Endothelial cell of umbilical vein (primary cell): ENCODE results near the gene SNX30. TPM values are rescaled to one million over a fixed set of nuclear protein-coding genes. Genes with fewer than 3 reads are reported as not detected.
A peak's percentile ranks its signal among the peaks of the same experiment; 100 is the strongest.

Source experiments
- Bru-seq: library from RNA; stranded (reverse); fragments of 400-500 nt; gene quantifications from one replicate; lab custom pipeline; 2021; lab: Mats Ljungman, UMichigan
- BruChase-seq, 2 experiments: library from RNA; stranded (reverse); fragments of 400-500 nt; gene quantifications; one replicate each; lab custom pipeline; 2021; lab: Mats Ljungman, UMichigan
- BruUV-seq: library from RNA; stranded (reverse); fragments of 400-500 nt; replicated peaks from 2 replicates; lab custom pipeline; 2021; lab: Mats Ljungman, UMichigan
- CTCF ChIA-PET: fragments of 300-600, 350-600 bp; sonication (Branson Sonifier 250); formaldehyde crosslinking; loops from one replicate; lab custom pipeline; 2021; ENCODE audit warnings: antibody characterized with exemption, inconsistent platforms; lab: Charles Lee
- POLR2A ChIA-PET: fragments of 300-600, 350-600 bp; sonication (Branson Sonifier 250); formaldehyde crosslinking; loops from one replicate; lab custom pipeline; 2021; ENCODE audit warnings: antibody characterized with exemption, inconsistent platforms; lab: Charles Lee
- DNase-seq: peaks from one replicate; pipeline ENCODE4 v3.0.0-alpha.2; 2011; ENCODE audit warnings: low read depth, low spot score
- FAIRE-seq: peaks from 2 replicates; lab custom pipeline; 2011; peaks lifted over from hg19 to GRCh38; lab: Jason Lieb, UNC
- H2AFZ ChIP-seq: 2 replicates; pipeline ENCODE4 v1.6.0; 2012; ENCODE audit warnings: low read depth, low read length, control low read depth, inconsistent platforms
- H3K27ac ChIP-seq: 2 replicates; pipeline ENCODE4 v1.5.1; 2011; ENCODE audit warnings: low read depth, mild to moderate bottlenecking, control low read depth, low read length, moderate library complexity; ENCODE audit not compliant: insufficient read depth
- H3K27me3 ChIP-seq, 2 experiments: 2 replicates each; pipeline versions ENCODE4 v1.6.0 to v1.6.1; 2011; ENCODE audit warnings: low read length in 2 of 2, mixed read lengths in 1 of 2; ENCODE audit not compliant: control insufficient read depth in 2 of 2, insufficient read depth in 2 of 2
- H3K36me3 ChIP-seq, 2 experiments: 2 replicates in 1 of 2; 3 replicates in 1 of 2; pipeline ENCODE4 v1.5.1; 2011; ENCODE audit warnings: low read length in 2 of 2, mild to moderate bottlenecking in 1 of 2, moderate library complexity in 1 of 2; ENCODE audit not compliant: control insufficient read depth in 2 of 2, insufficient read depth in 2 of 2; ENCODE audit errors: extremely low read depth in 1 of 2
- H3K4me1 ChIP-seq: 3 replicates; pipeline ENCODE4 v1.5.1; 2011; ENCODE audit warnings: mild to moderate bottlenecking, low read length; ENCODE audit not compliant: control insufficient read depth, insufficient read depth; ENCODE audit errors: extremely low read depth
- H3K4me2 ChIP-seq: 2 replicates; pipeline ENCODE4 v1.6.1; 2011; ENCODE audit warnings: low read length, control low read depth, mixed read lengths; ENCODE audit not compliant: insufficient read depth
- H3K4me3 ChIP-seq, 3 experiments: fragments of 200-600 bp in 1 of 3; sonication (generic), shearing (Covaris generic) in 1 of 3; replicated peaks in 1 of 3; 2 replicates each; pipeline ENCODE4 v1.5.1; 2011 to 2016; ENCODE audit warnings: control low read depth in 3 of 3, low read length in 3 of 3, mild to moderate bottlenecking in 2 of 3, inconsistent platforms in 1 of 3, low read depth in 1 of 3, moderate library complexity in 1 of 3; ENCODE audit not compliant: insufficient read depth in 1 of 3
- H3K79me2 ChIP-seq: 2 replicates; pipeline ENCODE4 v1.6.0; 2012; ENCODE audit warnings: low read length, inconsistent platforms; ENCODE audit not compliant: control insufficient read depth, insufficient read depth
- H3K9ac ChIP-seq: replicated peaks from 2 replicates; pipeline ENCODE3; 2011; ENCODE audit warnings: low read length, control low read depth; ENCODE audit not compliant: insufficient read depth; ENCODE audit errors: extremely low read depth
- H3K9me1 ChIP-seq: replicated peaks from 3 replicates; pipeline ENCODE4 v1.6.0; 2011; ENCODE audit warnings: mild to moderate bottlenecking, low read length; ENCODE audit not compliant: control insufficient read depth, insufficient read depth; ENCODE audit errors: extremely low read depth
- H3K9me3 ChIP-seq: replicated peaks from 2 replicates; pipeline ENCODE4 v1.5.1; 2012; ENCODE audit warnings: low read length, inconsistent platforms; ENCODE audit not compliant: control insufficient read depth, insufficient read depth
- H4K20me1 ChIP-seq: replicated peaks from 2 replicates; pipeline ENCODE3; 2011; ENCODE audit warnings: mild to moderate bottlenecking, low read length; ENCODE audit not compliant: control insufficient read depth, insufficient read depth; ENCODE audit errors: extremely low read depth
- CTCF ChIP-seq, 2 donors: IDR thresholded peaks; 1 replicate in 1 of 2; 2 replicates in 1 of 2; pipeline ENCODE4 v1.5.1; 2011; ENCODE audit warnings: low read length in 2 of 2, mild to moderate bottlenecking in 2 of 2, moderate library complexity in 2 of 2, control low read depth in 1 of 2, inconsistent platforms in 1 of 2, low read depth in 1 of 2; ENCODE audit not compliant: insufficient read depth in 1 of 2; ENCODE audit errors: extremely low read depth in 1 of 2
- GATA2 ChIP-seq: IDR thresholded peaks from 2 replicates; pipeline ENCODE4 v1.7.0; 2011; ENCODE audit warnings: low read depth, mild to moderate bottlenecking, moderate library complexity, mixed read lengths, low read length; ENCODE audit not compliant: insufficient read length, insufficient read depth
- JUN ChIP-seq: IDR thresholded peaks from 2 replicates; pipeline ENCODE4 v1.6.1; 2011; ENCODE audit warnings: borderline replicate concordance, low read depth; ENCODE audit not compliant: insufficient read length, insufficient read depth
- MAX ChIP-seq: IDR thresholded peaks from 2 replicates; pipeline ENCODE4 v1.6.1; 2011; ENCODE audit not compliant: insufficient read depth, insufficient read length
- MYC ChIP-seq: IDR thresholded peaks from one replicate; pipeline ENCODE4 v1.6.1; 2011; ENCODE audit warnings: mild to moderate bottlenecking, low read depth, low read length
- POLR2A ChIP-seq: IDR thresholded peaks from 2 replicates; pipeline ENCODE4 v1.6.1; 2012; ENCODE audit warnings: low read depth, mild to moderate bottlenecking, control low read depth, low read length
- POLR2AphosphoS5 ChIP-seq: IDR thresholded peaks from 2 replicates; pipeline ENCODE4 v1.6.1; 2012; ENCODE audit warnings: low read depth, mild to moderate bottlenecking, control low read depth, low read length, moderate library complexity; ENCODE audit not compliant: insufficient read depth
- dilution Hi-C: fragments of 300-500 bp; cut with MboI; formaldehyde crosslinking; loops from one replicate; pipeline ENCODE4 v1.15.0; 2019; ENCODE audit warnings: low sequenced_read_pairs; ENCODE audit not compliant: extremely low pct_ligation_motif_present
- intact Hi-C: fragments of 100-400 bp; cut with micrococcal nuclease; formaldehyde crosslinking; loops from one replicate; pipeline ENCODE4 v1.10.0; 2022
- long read RNA-seq: library from polyadenylated mRNA; stranded (forward); transcript quantifications from one replicate; pipeline ENCODE4 v2.0.0, GENCODE V29; 2021
- polyA minus RNA-seq, 3 experiments: library from RNA; depleted of rRNA, polyadenylated mRNA; stranded (reverse); fragments of >200 nt; gene quantifications; 1 replicate in 1 of 3; 2 replicates in 2 of 3; pipeline ENCODE4 v1.2.3, GENCODE V29; 2011
- polyA plus RNA-seq, 4 experiments: library from polyadenylated mRNA; depleted of rRNA in 3 of 4; stranded (reverse) in 3 of 4; unstranded in 1 of 4; fragments of >200 nt; gene quantifications; 2 replicates each; pipeline versions ENCODE4 v1.2.1 to v1.2.3, GENCODE V29; 2011 to 2012; ENCODE audit warnings: missing spikeins in 1 of 4
- total RNA-seq: library from RNA; stranded (reverse); gene quantifications from 2 replicates; pipeline ENCODE4 v1.2.3, GENCODE V29; 2021

SNX30 gene
- total RNA-seq = 6.3 and 6.8 TPM in 2 replicates
- polyA plus RNA-seq = 1.9 and 2.8 TPM in 2 replicates
- 2.1 and 2.3 TPM in 2 replicates for polyA plus RNA-seq (2011; cell fraction: cytosol; rRNA removed)
- polyA plus RNA-seq (2011; cell fraction: nucleus; rRNA removed) = 6.4 and 6.6 TPM in 2 replicates
- polyA plus RNA-seq (2012) = 4.5 and 4.6 TPM in 2 replicates
- 9.3 and 18.7 TPM in 2 replicates for polyA minus RNA-seq
- 4.2 TPM for polyA minus RNA-seq (2011; cell fraction: cytosol; rRNA and poly(A)+ RNA removed)
- polyA minus RNA-seq (2011; cell fraction: nucleus; rRNA and poly(A)+ RNA removed) = 5.5 and 6.3 TPM in 2 replicates
- percentile 52 among the genes with signal in this experiment for Bru-seq, nascent RNA
- BruChase-seq, experiment 1, labeled RNA remaining after a 6-hour chase = percentile 65 among the genes with signal in this experiment
- BruChase-seq, experiment 2, labeled RNA remaining after a 2-hour chase = percentile 55 among the genes with signal in this experiment
- long read RNA-seq = 0 reads

DNA sequence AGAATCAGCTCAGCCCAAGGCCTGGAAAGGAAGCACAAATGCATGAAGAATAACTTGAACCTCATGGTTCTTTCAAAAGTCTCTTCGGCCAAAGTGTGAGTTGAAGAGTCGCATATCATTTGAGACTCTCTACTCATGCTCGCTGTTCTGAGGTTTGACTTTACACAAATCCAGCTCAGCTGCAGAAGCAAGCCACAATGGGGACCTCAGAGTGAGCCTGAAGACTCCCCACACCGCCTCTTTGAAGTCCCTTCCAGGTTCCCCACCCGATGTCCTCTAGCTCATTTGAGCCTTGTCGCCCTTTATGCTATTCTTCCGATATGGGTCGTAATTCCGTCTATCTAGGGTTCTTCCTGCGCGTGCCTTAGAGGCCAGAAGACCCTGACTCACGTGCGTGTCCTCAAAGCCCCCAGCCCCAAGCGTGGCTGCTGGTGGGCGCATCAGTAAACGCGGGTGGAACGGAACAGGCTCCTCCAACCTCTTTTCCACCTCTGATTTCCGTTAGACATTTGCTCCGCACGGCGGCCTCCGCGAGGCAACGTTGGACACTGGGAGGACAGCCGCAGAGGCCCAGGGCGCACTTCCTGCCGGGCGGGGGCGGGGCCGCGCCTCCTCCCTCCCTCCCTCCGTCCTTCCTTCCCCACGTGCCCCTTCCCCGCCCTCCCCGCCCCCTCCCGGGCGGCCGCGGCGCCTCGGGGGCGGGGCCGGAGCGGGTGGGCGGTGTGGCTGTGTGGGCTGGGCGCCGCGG, at the start of gene SNX30:
Gene SNX30, plus strand, starts transcription at position 745 of the 748 bp plus-strand sequence. CDS start 242 bp downstream, outside the sequence.
- Histone ChIP-seq H3K9me3 (no peaks in the 10 kb centered on the region), H4K20me1 (no peaks in the 10 kb centered on the region), H3K36me3 (no peaks in the 10 kb centered on the region), H3K4me1 (peaks cover 10% of the 10 kb centered on the region), H2AFZ (peak within 1 kb of the TSS; percentile 81), H3K27ac (no peak within 1 kb of the TSS), H3K4me3 (peak within 1 kb of the TSS; percentile 47 to 98 (median 58)), H3K27me3 (no peaks in the 10 kb centered on the region), H3K4me2 (peak within 1 kb of the TSS; percentile 72), H3K79me2 (no peaks in the 10 kb centered on the region), H3K9ac (peak within 1 kb of the TSS; percentile 56), H3K9me1 (no peaks in the 10 kb centered on the region)
- FAIRE-seq (peak; percentile 74), DNase-seq (peak; percentile 81)
- dilution Hi-C loops = no loop called here
- ChIA-PET CTCF (interaction anchor here (1.3 to 1.6 kb wide), 3 partner anchors 11 to 70 kb away, joined by 4 read pairs; no protein-coding TSS in a partner anchor), POLR2A (no interaction called here)
- TF ChIP-seq GATA2 = no peak
- TF ChIP-seq MYC = peak; percentile 43
- no peak for TF ChIP-seq CTCF (IDR thresholded peaks at IDR 0.05; ENCODE audit: extremely low read depth in 1 of 2, insufficient read depth in 1 of 2, low read depth in 1 of 2, low read length in 2 of 2)
- TF ChIP-seq MAX = no peak
- TF ChIP-seq POLR2AphosphoS5 = peak; percentile 81
- peak; percentile 85 for TF ChIP-seq POLR2A
- TF ChIP-seq JUN = no peak
- intact Hi-C loops = loop anchor here (1.0 to 5.0 kb wide), 2 partner anchors 32 to 152 kb away; partner anchors contain the start of gene INIP
- BruUV-seq = TSS peak; percentile 80
